Suprapubic skin (tissue), 3 donors: ENCODE measurements around the gene NKAIN4.

ENCODE experiments used
- CTCF ChIP-seq, 2 donors: fragments of 200-600 bp in 1 of 2; fragments of 450-650 bp in 1 of 2; sonication (generic) in 1 of 2; IDR thresholded peaks; one replicate each; pipeline ENCODE4 v1.5.1; 2016 to 2019; ENCODE audit warnings: antibody characterized with exemption in 2 of 2, mild to moderate bottlenecking in 1 of 2, moderate library complexity in 1 of 2
- EP300 ChIP-seq: sonication (generic); formaldehyde crosslinking; IDR thresholded peaks from one replicate; pipeline ENCODE4 v1.6.1; 2017; ENCODE audit warnings: antibody characterized with exemption
- POLR2A ChIP-seq, 2 donors: fragments of 450-650 bp; IDR thresholded peaks; one replicate each; pipeline ENCODE4 v1.6.1; 2017; ENCODE audit warnings: antibody characterized with exemption in 2 of 2, mild to moderate bottlenecking in 2 of 2, moderate library complexity in 2 of 2

- TF ChIP-seq CTCF (IDR thresholded peaks at IDR 0.05) (no peak), POLR2A (IDR thresholded peaks at IDR 0.05) (no peak), EP300 (no peak)
Measured at GRCh38 chr20:63224412-63225081, 29.7 kb downstream of the NKAIN4 start.
